Ramos (cell line): ENCODE data around the gene LMCD1.

ENCODE experiments used
- in situ Hi-C: fragments of 300-500 bp; cut with MboI; formaldehyde crosslinking; loops from one replicate; pipeline ENCODE4 v1.14.3; 2022; ENCODE audit warnings: low sequenced_read_pairs; ENCODE audit not compliant: unreplicated experiment

LMCD1 gene

GRCh38 chr3:8530581-8530980 is 29.0 kb downstream of the LMCD1 start:
- in situ Hi-C loops, result no loop called here

GRCh38 chr3:8532251-8532871 is 30.7 kb downstream of the LMCD1 start:
- in situ Hi-C loops, result no loop called here

DNA sequence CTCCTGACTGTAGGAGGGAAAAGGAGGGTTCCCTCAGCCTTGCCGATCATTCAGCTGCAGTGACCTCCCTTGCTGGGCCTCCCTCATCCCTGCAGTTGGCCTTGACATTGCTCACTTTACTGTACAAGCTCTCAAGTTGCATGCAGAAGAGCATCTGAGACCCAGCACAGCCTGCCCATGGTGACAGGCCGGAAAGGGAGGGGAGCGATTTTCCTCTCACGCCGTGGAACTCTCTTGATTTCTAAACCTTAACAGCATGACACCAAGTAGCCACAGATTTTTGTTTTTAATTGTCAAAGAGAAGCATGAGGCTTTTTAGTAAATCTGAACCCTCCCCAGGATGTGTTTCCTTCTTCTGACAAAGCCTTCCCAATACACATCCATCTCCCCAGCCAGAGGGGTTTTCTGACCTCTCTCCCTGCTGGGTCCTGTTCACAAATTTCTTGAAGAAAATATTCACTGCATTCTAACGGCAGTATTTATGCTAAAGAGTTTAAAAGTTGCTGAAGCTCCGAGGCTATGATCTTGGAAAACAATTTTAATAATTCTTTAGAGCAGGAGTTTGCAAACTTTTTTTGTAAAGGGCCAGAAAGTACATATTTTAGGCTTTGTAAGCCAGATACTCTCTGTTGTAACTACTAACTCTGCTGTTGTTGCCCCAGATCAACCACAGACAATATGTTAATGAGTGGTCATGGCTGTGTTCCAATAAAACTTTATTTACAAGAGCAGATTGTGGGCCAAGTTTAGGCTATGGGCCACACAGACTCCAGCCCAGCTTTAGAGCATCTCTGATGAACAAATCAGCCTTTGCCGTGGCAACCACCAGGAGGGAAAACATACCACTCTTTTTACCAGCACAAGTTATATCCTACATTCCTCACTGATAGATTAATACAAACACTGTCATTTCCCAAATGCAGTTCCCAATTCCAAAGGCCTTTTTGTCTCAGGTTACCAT is 34.8 kb downstream of the LMCD1 start:
- in situ Hi-C loops, result no loop called here

GRCh38 chr3:8537440-8537839 is 35.8 kb downstream of the LMCD1 start:
- in situ Hi-C loops, result no loop called here

DNA sequence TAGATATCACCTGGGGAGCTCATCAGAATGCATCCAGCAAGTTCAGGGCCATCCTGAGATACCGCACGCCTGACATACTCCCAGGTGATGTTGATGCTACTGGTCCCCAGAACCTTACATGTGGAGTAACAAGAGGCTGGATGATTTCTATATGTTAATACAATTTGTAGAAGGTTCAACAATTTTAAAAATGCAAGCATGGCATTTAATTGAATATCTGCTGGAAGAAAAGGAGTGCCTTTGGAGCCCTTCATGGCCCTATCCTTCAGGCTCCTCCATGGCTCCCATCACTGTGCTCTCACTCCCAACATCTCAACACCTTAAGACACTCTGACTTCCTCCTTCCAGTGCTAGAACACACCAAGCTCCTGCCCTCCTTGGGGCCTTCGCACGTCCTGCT is 36.6 kb downstream of the LMCD1 start:
- in situ Hi-C loops, result no loop called here

- in situ Hi-C loops, result no loop called here
Measured at GRCh38 chr3:8538913-8539312, 37.3 kb downstream of the LMCD1 start.

GRCh38 chr3:8539419-8539818 is 37.8 kb downstream of the LMCD1 start:
- in situ Hi-C loops, result no loop called here

GRCh38 chr3:8540456-8540855 is 38.8 kb downstream of the LMCD1 start:
- in situ Hi-C loops, result no loop called here

GRCh38 chr3:8541486-8541885 is 39.9 kb downstream of the LMCD1 start:
- in situ Hi-C loops, result no loop called here

DNA sequence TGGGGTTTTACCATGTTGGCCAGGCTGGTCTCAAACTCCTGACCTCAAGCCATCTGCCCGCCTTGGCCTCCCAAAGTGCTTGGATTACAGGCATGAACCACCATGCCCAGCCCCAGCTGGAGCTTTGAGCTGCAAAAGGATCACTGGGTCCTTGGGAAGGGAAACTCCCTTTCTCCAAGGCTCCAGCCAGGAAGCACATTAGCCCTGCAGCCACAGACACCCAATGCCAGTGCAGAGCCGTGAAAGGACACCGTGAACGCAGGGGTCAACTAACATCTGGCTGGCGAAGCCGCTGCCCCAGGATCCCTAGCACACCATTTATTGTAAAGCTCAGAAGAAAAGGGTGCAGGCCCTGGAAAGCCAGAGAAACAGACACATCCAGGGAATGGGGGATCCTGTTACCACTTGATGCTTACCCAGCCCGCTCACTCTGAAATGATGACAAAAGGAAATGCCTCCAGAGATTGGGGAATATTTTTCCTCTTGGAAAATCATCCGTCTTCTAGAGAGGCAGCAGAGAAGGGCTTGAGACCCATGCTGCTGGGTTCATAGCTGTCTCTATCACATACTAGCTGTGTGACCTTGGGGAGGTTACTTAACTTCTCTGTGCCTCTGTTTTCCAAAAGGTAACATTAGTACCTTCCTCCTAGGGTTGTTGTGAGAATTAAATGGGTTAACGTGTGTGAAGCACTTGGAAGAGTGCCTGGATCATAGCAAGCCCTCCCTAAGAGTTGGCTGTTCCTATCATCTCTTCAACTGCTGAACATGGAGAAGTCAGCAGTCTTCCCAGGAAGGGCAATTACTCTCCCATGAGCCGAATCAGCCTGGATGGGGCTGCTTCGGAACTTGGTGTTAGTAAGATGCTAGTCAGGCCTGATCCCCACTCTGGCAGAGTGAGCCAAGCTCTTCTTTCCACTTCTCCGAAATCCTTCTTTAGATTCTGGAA is 40.8 kb downstream of the LMCD1 start:
- in situ Hi-C loops, result no loop called here

DNA sequence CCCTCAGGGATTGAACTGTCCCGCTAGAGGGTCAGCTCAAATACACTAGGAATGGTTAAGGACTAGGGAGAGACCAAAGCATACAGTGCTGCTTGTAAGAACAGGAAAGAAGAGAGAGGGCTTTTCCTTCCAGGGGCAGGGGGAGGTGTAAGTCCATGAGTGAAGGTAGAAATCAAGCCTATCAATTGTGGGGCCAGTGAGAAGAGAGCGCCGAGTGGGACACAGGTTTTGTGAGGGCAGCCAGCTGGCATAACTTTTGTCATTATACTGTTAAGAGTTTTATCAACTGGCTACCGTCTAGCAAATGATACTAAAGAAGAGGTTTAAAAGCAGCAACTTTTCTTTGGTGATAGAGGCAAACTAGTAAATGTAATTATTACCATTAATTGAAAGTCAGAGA is 45.0 kb downstream of the LMCD1 start:
- in situ Hi-C loops, result no loop called here

DNA sequence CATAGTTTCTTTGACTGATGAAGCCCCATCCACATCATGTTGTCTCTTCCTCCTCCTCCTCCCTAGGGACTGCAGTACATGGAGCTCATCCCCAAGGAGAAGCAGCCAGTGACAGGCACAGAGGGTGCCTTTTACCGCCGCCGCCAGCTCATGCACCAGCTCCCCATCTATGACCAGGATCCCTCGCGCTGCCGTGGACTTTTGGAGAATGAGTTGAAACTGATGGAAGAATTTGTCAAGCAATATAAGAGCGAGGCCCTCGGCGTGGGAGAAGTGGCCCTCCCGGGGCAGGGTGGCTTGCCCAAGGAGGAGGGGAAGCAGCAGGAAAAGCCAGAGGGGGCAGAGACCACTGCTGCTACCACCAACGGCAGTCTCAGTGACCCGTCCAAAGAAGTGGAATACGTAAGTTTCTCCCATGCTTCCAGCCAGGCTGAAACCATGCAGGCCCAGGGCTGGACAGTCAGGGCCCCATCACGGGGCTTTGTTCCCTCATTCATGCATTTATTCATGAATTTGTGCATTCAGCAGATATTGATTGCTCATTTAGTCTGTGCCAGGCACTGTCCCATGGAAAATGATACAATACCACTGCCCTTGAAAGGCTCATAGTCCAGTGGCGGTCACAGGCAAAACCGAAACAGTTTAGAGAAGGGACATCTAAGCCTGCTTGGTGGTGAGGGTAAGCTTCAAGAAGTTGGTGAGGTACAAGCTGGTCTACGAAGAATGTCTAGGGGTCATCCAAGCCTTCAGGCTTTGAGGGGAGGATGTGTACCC is 47.1 kb downstream of the LMCD1 start:
- in situ Hi-C loops, result no loop called here

- in situ Hi-C loops, result no loop called here
Measured at GRCh38 chr3:8549354-8549753, 47.7 kb downstream of the LMCD1 start.

- in situ Hi-C loops, result no loop called here
Measured at GRCh38 chr3:8550611-8551010, 49.0 kb downstream of the LMCD1 start.

- in situ Hi-C loops, result no loop called here
Measured at GRCh38 chr3:8552223-8552762, 50.7 kb downstream of the LMCD1 start.

GRCh38 chr3:8553405-8553804 is 51.8 kb downstream of the LMCD1 start:
- in situ Hi-C loops, result no loop called here

GRCh38 chr3:8554696-8555095 is 53.1 kb downstream of the LMCD1 start:
- in situ Hi-C loops, result no loop called here

DNA sequence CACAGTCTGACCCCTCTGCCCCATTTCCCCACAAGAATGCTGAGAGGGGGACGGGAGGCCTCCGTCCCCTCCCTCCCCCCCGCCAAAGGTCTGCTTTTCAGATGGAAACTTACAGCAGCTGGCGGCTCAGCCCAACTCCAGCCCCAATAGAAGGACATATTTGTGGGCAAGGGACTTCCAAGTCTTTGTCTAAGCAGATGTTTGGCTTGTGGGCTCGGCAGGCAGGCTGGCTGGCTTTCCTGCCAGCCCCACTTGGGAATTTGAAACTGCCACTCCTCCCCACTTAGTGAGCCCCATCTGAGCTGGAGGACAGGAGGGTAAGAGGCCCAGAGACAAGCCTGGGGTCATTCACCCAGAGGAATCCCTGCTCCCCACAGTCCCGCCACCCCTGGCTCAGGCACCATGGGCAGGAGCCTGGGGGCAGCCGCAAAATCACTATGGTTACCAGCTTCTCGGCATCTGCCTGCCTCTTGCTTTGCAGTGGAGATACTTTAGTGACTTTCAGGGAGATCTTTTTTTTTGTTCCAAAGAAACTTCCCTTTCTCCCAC is 53.6 kb downstream of the LMCD1 start:
- in situ Hi-C loops, result no loop called here

GRCh38 chr3:8555725-8556472 is 54.3 kb downstream of the LMCD1 start:
- in situ Hi-C loops, result no loop called here
